GM18508 (cell line): ENCODE data around the gene ATE1.
"Not testable (repeated sequence)": the region's sequence is repeated elsewhere in the genome, so short reads cannot be mapped to it uniquely, and the experiment has no call there.

ENCODE experiments used
- ATAC-seq: cut with Tn5 transposase; IDR thresholded peaks from one replicate; pipeline ENCODE4 v1.9.1; 2021; ENCODE audit warnings: moderate number of reproducible peaks; ENCODE audit not compliant: insufficient read depth, unreplicated experiment

ATE1 gene

DNA sequence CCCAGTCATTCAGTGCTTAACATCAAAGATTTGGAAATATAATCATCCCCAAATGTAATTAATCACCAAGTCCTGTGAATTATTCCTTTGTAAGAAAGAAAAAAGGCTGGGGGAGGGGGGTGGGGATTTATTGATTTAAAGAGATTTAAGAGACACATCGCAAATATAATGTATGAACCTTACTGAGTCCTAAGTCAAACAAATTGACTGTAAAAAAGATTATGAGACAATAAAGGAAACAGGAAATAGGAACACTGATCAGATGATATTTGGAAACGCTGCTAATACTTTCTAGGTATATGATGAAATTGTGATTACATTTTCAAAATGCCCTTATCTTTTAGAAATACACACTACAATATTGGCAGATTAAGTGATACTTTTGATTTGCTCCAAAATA is 92.5 kb downstream of the ATE1 start:
- ATAC-seq = no peak

- ATAC-seq = no peak
Observed at GRCh38 chr10:121834757-121835156, 93.1 kb downstream of the ATE1 start.

GRCh38 chr10:121833387-121833786 is 94.4 kb downstream of the ATE1 start:
- no peak for ATAC-seq

DNA sequence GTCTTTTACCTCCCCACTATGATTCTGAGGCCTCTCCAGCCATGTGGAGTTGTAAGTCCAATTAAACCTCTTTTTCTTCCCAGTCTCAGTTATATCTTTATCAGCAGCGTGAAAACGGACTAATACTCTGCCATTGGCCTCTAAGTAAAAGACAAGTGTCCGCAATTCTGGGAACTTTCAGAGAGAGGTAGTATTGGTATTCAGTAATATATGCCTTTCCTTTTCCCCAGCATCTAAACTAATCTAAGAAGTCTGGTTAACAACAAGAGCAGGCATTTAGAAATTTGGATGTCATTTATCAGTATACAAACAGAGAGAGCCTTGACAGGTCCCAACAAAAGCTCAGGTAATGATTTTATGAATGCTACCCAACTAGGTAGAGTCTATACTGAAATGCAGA is 95.2 kb downstream of the ATE1 start:
- ATAC-seq = no peak

GRCh38 chr10:121831777-121832176 is 96.1 kb downstream of the ATE1 start:
- no peak for ATAC-seq

- no peak for ATAC-seq
Observed at GRCh38 chr10:121831237-121831636, 96.6 kb downstream of the ATE1 start.

DNA sequence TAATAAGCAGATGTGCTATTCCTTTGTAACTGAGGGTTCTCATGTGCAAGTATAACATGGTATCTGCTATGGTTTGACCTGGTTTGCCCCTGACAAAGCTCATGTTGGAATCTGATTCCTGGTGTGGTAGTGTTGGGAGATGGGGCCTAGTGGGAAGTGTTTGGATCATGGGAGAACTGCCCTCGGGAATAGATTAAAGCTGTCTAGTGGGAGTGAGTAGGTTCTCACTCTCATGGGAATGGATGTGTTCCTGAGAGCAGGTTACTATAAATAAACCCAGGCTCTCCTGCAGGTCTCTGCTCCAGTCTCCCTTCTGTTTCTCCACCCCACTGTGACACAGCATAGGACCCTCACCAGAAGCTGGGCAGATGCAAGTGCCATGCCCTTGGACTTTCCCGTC is 97.7 kb downstream of the ATE1 start:
- no peak for ATAC-seq

- ATAC-seq = no peak
Observed at GRCh38 chr10:121828045-121828444, 99.8 kb downstream of the ATE1 start.

DNA sequence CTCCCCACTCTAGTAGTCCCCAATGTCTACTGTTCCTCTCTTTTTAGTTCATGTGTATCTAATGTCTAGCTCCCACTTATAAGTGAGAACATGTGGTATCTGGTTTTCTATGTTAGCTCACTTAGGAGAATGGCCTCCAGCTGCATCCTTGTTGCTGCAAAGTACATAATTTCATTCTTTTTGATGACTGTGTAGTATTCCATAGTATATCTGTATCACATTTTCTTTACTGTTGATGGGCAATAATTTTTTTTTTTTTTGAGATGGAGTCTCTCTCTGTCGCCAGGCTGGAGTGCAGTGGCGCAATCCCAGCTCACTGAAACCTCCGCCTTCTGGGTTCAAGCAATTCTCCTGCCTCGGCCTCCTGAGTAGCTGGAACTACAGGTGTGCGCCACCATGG is 101.1 kb downstream of the ATE1 start:
- ATAC-seq = not testable (repeated sequence)

GRCh38 chr10:121823993-121824463 is 103.8 kb downstream of the ATE1 start:
- ATAC-seq = no peak

GRCh38 chr10:121822724-121823123 is 105.1 kb downstream of the ATE1 start:
- ATAC-seq = no peak

DNA sequence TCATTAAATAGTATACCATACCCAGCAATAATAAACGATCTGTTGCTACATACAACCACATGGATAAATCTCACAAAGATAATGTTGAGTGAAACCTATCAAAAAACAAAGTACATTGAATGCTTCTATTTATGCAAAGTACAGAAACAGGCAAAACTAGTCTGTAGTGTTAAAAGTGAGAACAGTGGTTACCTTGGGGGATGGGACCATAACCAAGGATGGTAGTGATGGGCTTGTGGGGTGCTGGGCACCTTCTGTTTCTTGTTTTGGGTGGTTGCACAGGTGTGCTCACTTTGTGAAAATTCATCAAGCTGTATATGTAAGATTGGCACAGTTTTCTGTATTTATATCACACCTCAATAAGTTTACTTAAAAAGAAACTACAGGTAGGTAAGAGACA is 105.7 kb downstream of the ATE1 start:
- ATAC-seq = no peak

GRCh38 chr10:121819049-121819448 is 108.8 kb downstream of the ATE1 start:
- ATAC-seq = no peak

DNA sequence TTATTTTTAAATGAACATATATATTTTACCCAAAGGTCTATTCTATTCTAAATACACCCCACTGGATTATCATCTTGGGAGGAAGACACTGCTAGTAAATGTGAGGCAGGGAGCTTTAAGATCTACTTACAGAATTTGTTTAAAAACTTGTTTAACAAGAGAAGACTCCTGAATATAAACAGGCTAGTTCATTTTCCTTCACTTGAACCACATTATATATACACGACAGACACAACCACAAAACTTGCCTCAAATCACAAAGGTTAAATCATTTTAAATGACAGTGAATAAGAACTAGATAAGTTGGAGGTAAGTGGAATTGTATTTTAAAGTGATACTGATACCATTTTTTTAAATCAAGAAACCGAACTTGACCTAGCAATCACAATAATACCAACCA is 109.2 kb downstream of the ATE1 start:
- ATAC-seq = no peak

- no peak for ATAC-seq
Observed at GRCh38 chr10:121816197-121816596, 111.6 kb downstream of the ATE1 start.

GRCh38 chr10:121813857-121814256 is 114.0 kb downstream of the ATE1 start:
- ATAC-seq = no peak

GRCh38 chr10:121813211-121813815 is 114.5 kb downstream of the ATE1 start:
- ATAC-seq = no peak

GRCh38 chr10:121812031-121812430 is 115.8 kb downstream of the ATE1 start:
- no peak for ATAC-seq

DNA sequence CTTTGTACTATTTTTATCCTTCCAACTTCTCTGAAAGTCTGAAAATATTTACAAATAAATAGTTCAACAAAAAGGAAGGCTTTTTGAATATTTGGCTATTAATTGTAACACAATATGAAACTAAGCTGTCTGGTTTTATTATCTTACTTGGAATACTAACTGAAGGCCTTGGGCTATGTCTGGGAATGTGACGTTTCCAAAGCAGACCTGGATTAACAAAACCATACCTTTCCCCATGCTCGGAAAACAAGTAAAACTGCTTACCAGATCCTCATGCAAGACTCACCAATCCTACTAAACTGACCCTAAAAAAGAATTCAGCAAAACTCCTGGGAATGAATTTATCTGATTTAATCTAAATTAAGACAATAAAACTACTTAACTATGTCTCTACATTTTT is 116.4 kb downstream of the ATE1 start:
- ATAC-seq = no peak

DNA sequence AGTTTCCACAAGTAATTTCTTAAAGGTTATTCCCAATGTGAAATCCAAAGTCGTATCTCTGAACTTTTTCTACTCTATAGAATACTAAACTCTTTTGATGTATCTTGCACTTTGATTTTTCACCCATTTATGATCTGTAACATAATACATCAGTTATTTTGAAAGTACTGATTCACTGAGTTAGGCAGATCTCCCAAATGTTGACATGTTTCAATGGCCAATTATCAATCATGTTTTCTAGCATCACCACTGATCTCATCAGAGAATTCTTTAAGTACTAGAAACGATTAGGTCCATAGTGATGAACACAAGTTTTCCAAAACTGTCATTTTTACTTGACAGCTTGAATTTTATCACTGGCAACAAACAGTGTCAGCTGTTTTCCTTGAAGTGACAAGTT is 119.0 kb downstream of the ATE1 start:
- no peak for ATAC-seq

DNA sequence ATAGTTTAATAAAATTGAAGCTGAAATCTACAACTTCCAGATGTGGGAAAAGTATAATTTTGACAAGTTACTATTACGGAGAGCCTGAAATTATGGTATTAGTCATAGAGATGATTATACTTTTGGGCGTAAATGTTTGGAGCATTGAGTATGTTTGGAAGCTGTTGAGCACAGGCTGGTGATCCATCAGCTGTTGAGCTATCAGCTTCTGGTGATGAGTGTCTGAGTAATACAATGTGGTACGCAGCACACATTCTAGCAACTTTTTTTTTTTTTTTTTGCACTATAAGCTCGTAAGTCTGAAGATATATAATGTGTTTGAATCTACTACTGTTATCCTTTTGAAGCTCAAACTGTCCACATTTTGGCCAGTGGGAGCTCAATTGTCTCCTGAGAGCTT is 123.4 kb downstream of the ATE1 start:
- ATAC-seq = no peak

DNA sequence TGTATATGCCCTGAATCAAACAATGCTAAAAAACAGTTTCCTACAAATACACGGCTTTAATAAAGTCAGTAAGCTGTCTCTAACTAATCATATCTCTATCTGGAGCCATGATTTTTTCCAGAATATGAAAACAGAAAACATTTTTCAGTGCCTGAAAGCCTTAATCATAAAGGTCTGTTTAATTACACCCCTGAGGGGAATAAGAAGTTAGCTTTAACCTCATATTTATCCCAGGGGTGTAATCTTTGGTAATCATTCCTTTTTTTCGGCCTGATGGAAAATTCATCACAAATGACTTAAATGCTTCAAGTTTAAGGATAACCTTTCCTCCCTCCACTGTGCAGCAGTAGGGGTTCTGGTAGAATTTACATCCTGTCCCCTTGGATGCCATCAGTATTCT is 124.2 kb downstream of the ATE1 start:
- no peak for ATAC-seq

- no peak for ATAC-seq
Observed at GRCh38 chr10:121800831-121801230, 127.0 kb downstream of the ATE1 start.
